KG1 (cell line): ENCODE measurements around the gene NUMB.
A peak's percentile ranks its signal among the peaks of the same experiment; 100 is the strongest.
"Not testable (repeated sequence)": the region's sequence is repeated elsewhere in the genome, so short reads cannot be mapped to it uniquely, and the experiment has no call there.

ENCODE experiments used
- DNase-seq: peaks from one replicate; lab custom pipeline; 2025; lab: John Stamatoyannopoulos, UW

NUMB gene

DNA sequence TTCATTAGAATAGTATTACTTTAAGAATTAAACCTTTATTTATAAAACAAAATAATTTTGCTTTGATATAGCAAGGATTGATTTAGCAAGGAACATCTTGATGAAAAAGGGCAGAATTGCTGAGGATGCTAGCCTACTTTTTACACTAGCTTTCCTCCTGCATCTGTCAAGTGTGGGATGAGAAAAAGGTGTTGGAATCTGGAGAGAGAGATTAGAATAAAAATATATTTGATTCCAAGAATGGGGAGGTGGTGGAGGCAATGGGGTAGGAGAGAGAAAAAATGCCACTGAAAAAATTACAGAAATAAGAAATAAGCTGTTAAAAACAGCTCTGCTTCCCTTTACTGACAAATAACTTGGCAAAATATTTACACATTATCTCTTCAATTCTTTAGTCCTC, 98.9 kb downstream of the NUMB start:
- no peak for DNase-seq

- DNase-seq: no peak
Observed at GRCh38 chr14:73358187-73358586, 100.2 kb downstream of the NUMB start.

- DNase-seq: not testable (repeated sequence)
Observed at GRCh38 chr14:73349091-73349490, 109.3 kb downstream of the NUMB start.

GRCh38 chr14:73344319-73344718, 114.0 kb downstream of the NUMB start:
- DNase-seq: no peak

DNA sequence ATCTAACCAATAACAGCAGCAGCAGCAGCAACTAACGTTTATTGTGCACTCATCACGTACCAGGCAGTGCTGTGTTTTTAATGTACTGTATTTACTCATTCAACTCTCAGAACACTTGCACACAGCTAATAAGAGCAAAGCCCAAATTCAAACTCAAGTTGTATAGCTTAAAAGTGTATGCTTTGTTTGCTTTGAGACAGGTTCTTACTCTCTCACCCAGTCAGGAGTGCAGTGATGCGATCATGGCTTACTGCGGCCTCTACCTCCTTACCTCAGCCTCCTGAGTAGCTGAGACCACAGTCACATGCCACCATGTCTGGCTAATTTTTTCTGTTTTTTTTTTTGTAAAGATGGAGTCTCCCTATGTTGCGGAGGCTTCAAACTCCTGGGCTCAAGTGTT, 115.7 kb downstream of the NUMB start:
- DNase-seq: no peak

GRCh38 chr14:73339846-73340595, 118.3 kb downstream of the NUMB start:
- DNase-seq: no peak

DNA sequence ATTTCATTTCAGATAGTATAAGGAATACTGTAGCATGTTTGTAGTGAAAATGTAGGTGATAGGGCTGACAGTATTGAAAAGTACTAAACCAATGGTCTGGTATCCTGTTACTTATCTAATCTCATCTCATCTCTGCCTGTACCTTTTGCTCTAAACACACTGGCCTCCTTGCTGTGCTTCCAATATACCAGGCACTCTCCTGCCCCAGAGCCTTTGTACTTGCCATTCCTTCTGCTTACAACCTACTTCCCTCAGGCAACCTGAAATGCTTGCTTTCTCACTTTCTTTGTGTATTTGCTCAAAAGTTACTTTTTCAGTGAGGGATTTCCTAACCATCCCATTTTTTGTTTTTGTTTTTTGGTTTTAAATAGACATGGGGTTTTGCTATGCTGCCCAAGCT, 119.1 kb downstream of the NUMB start:
- DNase-seq: no peak

GRCh38 chr14:73338551-73338950, 119.8 kb downstream of the NUMB start:
- DNase-seq: no peak

DNA sequence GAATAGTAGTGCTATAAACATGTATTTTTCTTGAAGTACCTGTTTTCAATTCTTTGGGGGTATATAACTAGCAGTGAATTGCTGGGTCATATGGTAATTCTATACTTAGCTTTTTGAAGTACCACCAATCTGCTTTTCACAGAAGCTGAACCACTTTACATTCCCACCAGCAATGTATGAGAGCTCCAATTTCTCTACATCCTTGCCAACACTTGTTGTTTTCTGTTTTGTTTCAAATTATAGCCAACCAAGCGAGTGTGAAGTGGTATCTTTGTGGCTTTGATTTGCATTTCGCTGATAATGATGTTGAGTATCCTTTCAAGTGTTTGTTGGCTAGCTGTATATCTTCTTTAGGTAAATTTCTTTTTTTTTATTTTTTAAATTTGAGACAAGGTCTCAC, 125.3 kb downstream of the NUMB start:
- no peak for DNase-seq

GRCh38 chr14:73325630-73326299, 132.6 kb downstream of the NUMB start:
- DNase-seq: no peak

- DNase-seq: no peak
Observed at GRCh38 chr14:73325063-73325462, 133.3 kb downstream of the NUMB start.

GRCh38 chr14:73324533-73324932, 133.8 kb downstream of the NUMB start:
- DNase-seq: no peak

- DNase-seq: no peak
Observed at GRCh38 chr14:73323896-73324399, 134.4 kb downstream of the NUMB start.

DNA sequence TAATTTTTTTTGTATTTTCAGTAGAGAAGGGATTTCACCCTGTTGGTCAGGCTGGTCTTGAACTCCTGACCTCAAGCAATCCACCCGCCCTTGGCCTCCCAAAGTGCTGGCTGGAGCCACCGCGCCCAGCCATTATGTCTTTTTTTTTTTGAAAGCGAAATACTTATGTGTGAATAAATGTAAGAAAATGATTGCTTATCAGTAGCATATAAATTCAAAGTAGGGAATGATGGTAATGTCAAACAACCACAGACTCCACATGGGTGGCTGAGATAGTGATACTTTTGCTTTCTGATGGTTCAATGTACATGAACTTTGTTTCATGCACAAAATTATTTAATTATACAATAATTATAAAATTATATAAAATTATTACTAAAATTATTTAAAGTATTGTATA, 145.2 kb downstream of the NUMB start:
- no peak for DNase-seq

GRCh38 chr14:73312687-73313086, 145.7 kb downstream of the NUMB start:
- DNase-seq: no peak

- no peak for DNase-seq
Observed at GRCh38 chr14:73311708-73312030, 146.7 kb downstream of the NUMB start.

GRCh38 chr14:73309207-73309606, 149.1 kb downstream of the NUMB start:
- DNase-seq: not testable (repeated sequence)

DNA sequence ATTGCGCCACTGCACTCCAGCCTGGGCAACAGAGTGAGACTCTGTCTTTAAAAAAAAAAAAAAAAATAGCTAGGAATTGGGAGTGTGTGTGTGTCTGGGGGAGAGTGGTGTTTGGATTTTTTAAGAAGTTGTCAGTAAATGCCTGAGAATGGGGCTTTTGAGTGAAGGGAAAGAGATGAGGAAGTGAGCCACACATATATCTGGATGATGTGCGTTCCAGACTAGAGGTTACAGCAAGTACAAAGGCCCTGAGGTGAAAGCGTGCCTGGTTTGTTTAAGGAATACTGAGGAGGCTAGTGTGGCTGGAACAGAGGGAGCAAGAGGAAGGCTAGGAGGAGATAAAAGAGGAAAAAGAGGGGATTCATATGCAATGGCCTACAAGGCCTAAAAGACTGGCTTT, 151.1 kb downstream of the NUMB start:
- no peak for DNase-seq

DNA sequence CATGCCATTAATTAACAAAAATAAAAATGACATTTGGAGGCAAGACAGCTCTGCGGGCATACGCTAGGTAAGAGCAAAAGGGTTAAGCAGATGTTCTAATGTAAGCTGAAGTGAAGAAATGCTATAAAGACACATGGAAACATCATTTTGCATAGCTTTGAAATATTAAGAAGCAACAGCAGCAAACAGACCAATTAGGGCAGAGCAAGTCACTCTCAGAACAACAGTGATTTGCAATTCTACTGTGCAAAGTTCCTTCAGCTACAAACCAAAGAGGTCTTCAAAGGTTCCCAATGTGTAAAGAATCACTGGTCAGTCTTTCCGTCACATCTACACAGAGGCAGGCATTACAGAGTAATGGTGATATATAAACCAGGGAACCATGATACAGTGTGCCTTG, 152.8 kb downstream of the NUMB start:
- no peak for DNase-seq

- DNase-seq: peak; percentile 46
Observed at GRCh38 chr14:73295198-73295796, 163.0 kb downstream of the NUMB start.

GRCh38 chr14:73293782-73294781, 164.3 kb downstream of the NUMB start:
- no peak for DNase-seq

GRCh38 chr14:73290279-73290678, 168.1 kb downstream of the NUMB start:
- DNase-seq: no peak
